T-cell (primary cell): Measurements from ENCODE around the gene TKT. TPM values are rescaled to one million over a fixed set of nuclear protein-coding genes. Genes with fewer than 3 reads are reported as not detected.

Experiments
- ATAC-seq, 4 experiments: fragments of 200-7000 bp in 3 of 4; fragments of 150-1000 bp in 1 of 4; cut with Tn5 transposase; replicated peaks in 1 of 4; 1 replicate in 3 of 4; 2 replicates in 1 of 4; pipeline ENCODE4 v1.10.0; 2021; ENCODE audit warnings: moderate library complexity in 3 of 4, mild to moderate bottlenecking in 2 of 4, moderate number of reproducible peaks in 1 of 4
- CTCF ChIA-PET, 2 donors: fragments of 300-600 bp; sonication (Branson Sonifier 250); formaldehyde crosslinking; loops; one replicate each; lab custom pipeline; 2022; ENCODE audit warnings: antibody characterized with exemption in 2 of 2; lab: Charles Lee
- POLR2A ChIA-PET, 2 donors: fragments of 300-600 bp; sonication (Branson Sonifier 250); formaldehyde crosslinking; loops; one replicate each; lab custom pipeline; 2022; ENCODE audit warnings: antibody characterized with exemption in 2 of 2; lab: Charles Lee
- DNase-seq, 35 experiments: peaks; one replicate each; pipeline versions ENCODE4 v3.0.0 to v3.0.0-alpha.2; 2013 to 2023
- H3K27ac ChIP-seq: one replicate; pipeline ENCODE4 v1.5.1; 2013; ENCODE audit warnings: low read length
- H3K27me3 ChIP-seq, 2 experiments: replicated peaks in 1 of 2; 1 replicate in 1 of 2; 2 replicates in 1 of 2; pipeline versions ENCODE4 v1.6.1 to v1.7.0; 2013; ENCODE audit warnings: low read length in 1 of 2, mixed read lengths in 1 of 2; ENCODE audit not compliant: control insufficient read depth in 2 of 2, insufficient read depth in 2 of 2; ENCODE audit errors: extremely low read depth in 1 of 2
- H3K36me3 ChIP-seq, 2 donors: 1 replicate in 1 of 2; 2 replicates in 1 of 2; pipeline versions ENCODE4 v1.6.1 to v1.7.0; 2013; ENCODE audit warnings: low read length in 1 of 2; ENCODE audit not compliant: control insufficient read depth in 2 of 2, insufficient read depth in 1 of 2; ENCODE audit errors: extremely low read depth in 1 of 2
- H3K4me1 ChIP-seq, 2 experiments: 1 replicate in 1 of 2; 2 replicates in 1 of 2; pipeline versions ENCODE4 v1.6.1 to v1.7.0; 2013; ENCODE audit warnings: low read length in 2 of 2, mixed read lengths in 1 of 2; ENCODE audit not compliant: insufficient read depth in 2 of 2, control insufficient read depth in 1 of 2; ENCODE audit errors: extremely low read depth in 1 of 2
- H3K4me3 ChIP-seq, 2 donors: 1 replicate in 1 of 2; 2 replicates in 1 of 2; pipeline versions ENCODE4 v1.5.1 to v1.7.0; 2013; ENCODE audit warnings: mild to moderate bottlenecking in 2 of 2, low read length in 1 of 2, moderate library complexity in 1 of 2; ENCODE audit not compliant: control insufficient read depth in 1 of 2; ENCODE audit errors: extremely low read depth in 1 of 2
- H3K9me3 ChIP-seq: 2 replicates; pipeline ENCODE4 v1.7.0; 2013
- H3K27ac Mint-ChIP-seq, 2 donors: one replicate each; pipeline ENCODE4 v1.8.0; 2020 to 2021; ENCODE audit warnings: mild to moderate bottlenecking in 2 of 2, mixed read lengths in 2 of 2
- H3K27me3 Mint-ChIP-seq, 2 donors: one replicate each; pipeline ENCODE4 v1.8.0; 2021 to 2022; ENCODE audit warnings: mixed read lengths in 2 of 2
- H3K36me3 Mint-ChIP-seq: one replicate; pipeline ENCODE4 v1.8.0; 2021; ENCODE audit warnings: mixed read lengths
- H3K4me1 Mint-ChIP-seq, 3 donors: one replicate each; pipeline ENCODE4 v1.8.0; 2020 to 2022; ENCODE audit warnings: mixed read lengths in 3 of 3, mild to moderate bottlenecking in 1 of 3
- H3K4me3 Mint-ChIP-seq, 3 donors: one replicate each; pipeline ENCODE4 v1.8.0; 2020 to 2022; ENCODE audit warnings: mild to moderate bottlenecking in 3 of 3, mixed read lengths in 3 of 3, moderate library complexity in 3 of 3
- H3K9me3 Mint-ChIP-seq, 3 donors: one replicate each; pipeline ENCODE4 v1.8.0; 2020 to 2022; ENCODE audit warnings: mixed read lengths in 3 of 3
- WGBS: methylation state at CpG from one replicate; pipeline ENCODE4 v1.1.5; 2013; ENCODE audit warnings: missing lambda C conversion rate; ENCODE audit not compliant: insufficient coverage; 5-methylcytosine and 5-hydroxymethylcytosine counted together
- total RNA-seq, 35 experiments: library from RNA in 6 of 35; stranded (reverse) in 6 of 35; fragments of 120-200 nt in 1 of 35; gene quantifications; one replicate each; pipeline versions ENCODE4 v1.2.1 to v1.2.4 and lab custom pipeline; 2013 to 2026

TKT gene
- total RNA-seq, 5 donors from 2014 or later (not counting 1 experiment from before 2014, with no cell fraction given): 98.2 to 139 (median 118) TPM

- Histone ChIP-seq H3K4me1 (peaks cover 0 to 8% of the 10 kb centered on the region in 2 experiments), H3K27me3 (peaks cover 0 to 22% of the 10 kb centered on the region in 2 experiments), H3K9me3 (no peaks in the 10 kb centered on the region), H3K36me3 (no peaks in the 10 kb centered on the region), H3K27ac (no peak overlapping the region), H3K4me3 (no peak overlapping the region)
- Mint-ChIP-seq H3K9me3 (no peaks in the 10 kb centered on the region), H3K4me1 (peaks cover 4 to 8% (median 7%) of the 10 kb centered on the region in 3 donors), H3K4me3 (no peak overlapping the region), H3K27me3 (no peaks in the 10 kb centered on the region), H3K27ac (no peak overlapping the region), H3K36me3 (no peaks in the 10 kb centered on the region)
- WGBS: 63% methylated on average over 4 of the region's 10 CpGs
- CTCF ChIA-PET: interaction anchor here in 1 of 2 donors (0.6 to 4.2 kb wide), 3 partner anchors 37 to 83 kb away, joined by 3 to 40 read pairs (median 6); partner anchors contain the start of gene PRKCD
- DNase-seq (no peak), ATAC-seq (no peak)
- POLR2A ChIA-PET: no interaction called here
Observed at GRCh38 chr3:53198256-53198977, 57.4 kb downstream of the TKT start.

GRCh38 chr3:53196575-53197407 lies 59.0 kb downstream of the TKT start:
- Mint-ChIP-seq H3K36me3 (peaks cover 8% of the 10 kb centered on the region), H3K27ac (no peak overlapping the region), H3K4me1 (peaks cover 4 to 8% (median 7%) of the 10 kb centered on the region in 3 donors), H3K27me3 (no peaks in the 10 kb centered on the region), H3K4me3 (no peak overlapping the region), H3K9me3 (no peaks in the 10 kb centered on the region)
- DNase-seq (peak in 23 of 35 experiments; percentile 9 to 55 (median 22)), ATAC-seq (no peak)
- WGBS: 69% methylated on average over 6 of the region's 17 CpGs
- Histone ChIP-seq H3K36me3 (no peaks in the 10 kb centered on the region), H3K27ac (no peak overlapping the region), H3K9me3 (no peaks in the 10 kb centered on the region), H3K27me3 (peaks cover 0 to 12% of the 10 kb centered on the region in 2 experiments), H3K4me1 (peaks cover 0 to 8% of the 10 kb centered on the region in 2 experiments), H3K4me3 (no peak overlapping the region)
- POLR2A ChIA-PET: interaction anchor here in 1 of 2 donors (0.6 kb wide), 1 partner anchor 12 kb away, joined by 3 read pairs; no protein-coding TSS in a partner anchor
- CTCF ChIA-PET: interaction anchor here (0.7 to 4.2 kb wide), 9 partner anchors 36 to 86 kb away, joined by 3 to 40 read pairs (median 4); partner anchors contain the start of gene PRKCD (in 1 of the 2)

GRCh38 chr3:53195602-53196574 lies 59.9 kb downstream of the TKT start:
- H3K4me1 Mint-ChIP-seq: peaks cover 4 to 8% (median 7%) of the 10 kb centered on the region in 3 donors
- Histone ChIP-seq H3K36me3 (peaks cover 0 to 4% of the 10 kb centered on the region in 2 donors), H3K4me3 (no peak overlapping the region), H3K27me3 (peaks cover 0 to 12% of the 10 kb centered on the region in 2 experiments), H3K27ac (no peak overlapping the region), H3K9me3 (no peaks in the 10 kb centered on the region), H3K4me1 (peaks cover 0 to 8% of the 10 kb centered on the region in 2 experiments)
- peak; percentile 69 to 77 (median 74) for ATAC-seq
- peak in 32 of 35 experiments; percentile 19 to 78 (median 42) for DNase-seq
- H3K36me3 Mint-ChIP-seq: peaks cover 8% of the 10 kb centered on the region
- no peak overlapping the region for H3K27ac Mint-ChIP-seq
- no peaks in the 10 kb centered on the region for H3K9me3 Mint-ChIP-seq
- WGBS: 24% methylated on average over 27 of the region's 36 CpGs
- CTCF ChIA-PET: interaction anchor here (0.6 to 4.2 kb wide), 12 partner anchors 35 to 180 kb away, joined by 3 to 40 read pairs (median 4); partner anchors contain the start of gene PRKCD (in 1 of the 2)
- H3K4me3 Mint-ChIP-seq: peak overlapping the region in 1 of 3 donors; percentile 1
- H3K27me3 Mint-ChIP-seq: no peaks in the 10 kb centered on the region
- POLR2A ChIA-PET: interaction anchor here (0.6 to 0.8 kb wide), 2 partner anchors 11 to 37 kb away, joined by 3 read pairs; no protein-coding TSS in a partner anchor

DNA sequence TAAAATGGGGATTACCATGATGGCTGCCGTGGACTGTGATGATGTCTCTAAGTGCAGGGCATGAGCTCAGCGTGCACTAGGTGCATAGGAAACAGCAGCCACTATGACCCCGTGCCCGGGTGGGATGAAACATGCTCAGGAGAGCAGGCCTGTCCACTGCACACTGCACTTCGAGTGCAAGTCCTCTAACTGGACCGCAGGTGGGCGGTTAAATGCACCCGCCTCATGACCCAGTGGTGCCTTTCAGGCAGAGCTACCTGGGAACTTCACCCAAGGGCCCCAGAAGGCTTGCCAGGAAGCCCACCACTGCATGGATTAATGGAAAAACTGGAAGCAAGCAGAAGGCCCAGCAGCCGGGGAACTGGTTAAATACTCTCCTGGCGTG lies 60.8 kb downstream of the TKT start:
- peaks cover 0 to 12% of the 10 kb centered on the region in 2 experiments for H3K27me3 ChIP-seq
- H3K27me3 Mint-ChIP-seq: no peaks in the 10 kb centered on the region
- DNase-seq (no peak), ATAC-seq (no peak)
- H3K36me3 ChIP-seq: peaks cover 0 to 12% of the 10 kb centered on the region in 2 donors
- WGBS: 87% methylated on average over 10 of the region's 10 CpGs
- H3K27ac Mint-ChIP-seq: no peak overlapping the region
- no peak overlapping the region for H3K27ac ChIP-seq
- H3K4me1 ChIP-seq: peaks cover 0 to 8% of the 10 kb centered on the region in 2 experiments
- no peaks in the 10 kb centered on the region for H3K9me3 Mint-ChIP-seq
- peaks cover 15% of the 10 kb centered on the region for H3K36me3 Mint-ChIP-seq
- no peaks in the 10 kb centered on the region for H3K9me3 ChIP-seq
- POLR2A ChIA-PET: interaction anchor here in 1 of 2 donors (0.8 kb wide), 1 partner anchor 36 kb away, joined by 3 read pairs; no protein-coding TSS in a partner anchor
- CTCF ChIA-PET: interaction anchor here (0.6 to 4.2 kb wide), 6 partner anchors 34 to 179 kb away, joined by 3 to 40 read pairs (median 4); partner anchors contain the start of gene PRKCD (in 1 of the 2)
- H3K4me3 ChIP-seq: no peak overlapping the region
- H3K4me1 Mint-ChIP-seq: peaks cover 4 to 8% (median 7%) of the 10 kb centered on the region in 3 donors
- peak overlapping the region in 1 of 3 donors; percentile 1 for H3K4me3 Mint-ChIP-seq

GRCh38 chr3:53194210-53195065 lies 61.4 kb downstream of the TKT start:
- POLR2A ChIA-PET: interaction anchor here in 1 of 2 donors (0.8 kb wide), 1 partner anchor 36 kb away, joined by 3 read pairs; no protein-coding TSS in a partner anchor

More at GRCh38 chr3:53194210-53195065, 61.4 kb downstream of the TKT start:
- no peak for ATAC-seq
- Mint-ChIP-seq H3K27me3 (no peaks in the 10 kb centered on the region), H3K4me1 (peaks cover 4 to 8% (median 7%) of the 10 kb centered on the region in 3 donors), H3K36me3 (peaks cover 18% of the 10 kb centered on the region), H3K9me3 (no peaks in the 10 kb centered on the region), H3K27ac (no peak overlapping the region), H3K4me3 (no peak overlapping the region)
- Histone ChIP-seq H3K27me3 (peaks cover 0 to 12% of the 10 kb centered on the region in 2 experiments), H3K9me3 (no peaks in the 10 kb centered on the region), H3K4me1 (peaks cover 0 to 8% of the 10 kb centered on the region in 2 experiments), H3K36me3 (peaks cover 0 to 18% of the 10 kb centered on the region in 2 donors), H3K27ac (no peak overlapping the region), H3K4me3 (no peak overlapping the region)
- CTCF ChIA-PET: interaction anchor here (0.6 to 4.2 kb wide), 6 partner anchors 34 to 179 kb away, joined by 3 to 40 read pairs (median 4); partner anchors contain the start of gene PRKCD (in 1 of the 2)
- WGBS: 85% methylated on average over 5 of the region's 14 CpGs
- no peak for DNase-seq
